Prostate gland (tissue), 2 donors: Measurements from ENCODE around the gene TERB1.

Experiments used
- POLR2A ChIP-seq: fragments of 450-650 bp; IDR thresholded peaks from one replicate; pipeline ENCODE4 v1.6.1; 2016; ENCODE audit warnings: antibody characterized with exemption, mild to moderate bottlenecking
- TF ChIP-seq, protein P1 (sequence below), 4 experiments: fragments of 200-600 bp in 2 of 4; fragments of 450-650 bp in 2 of 4; sonication (generic) in 2 of 4; IDR thresholded peaks; 1 replicate in 3 of 4; 2 replicates in 1 of 4; pipeline ENCODE4 v1.5.1; 2016 to 2019; ENCODE audit warnings: antibody characterized with exemption in 4 of 4, mild to moderate bottlenecking in 2 of 4, moderate library complexity in 2 of 4

DNA sequence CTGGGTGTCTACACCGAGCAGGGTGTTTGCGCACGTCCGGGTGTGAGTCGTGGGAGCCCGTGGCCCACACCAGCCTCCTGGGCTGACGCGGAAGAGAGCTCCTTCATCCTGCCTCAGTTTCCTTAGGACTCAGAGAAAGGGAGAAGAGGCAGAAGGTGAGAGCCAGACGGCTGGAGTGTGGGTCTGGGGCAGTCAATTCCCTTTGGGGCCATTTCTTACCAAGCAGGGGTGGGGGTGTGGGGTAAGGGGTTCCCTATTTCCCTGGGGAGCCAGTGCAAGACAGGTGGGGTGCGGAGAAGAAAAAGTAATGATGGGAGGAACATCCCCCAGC is 43.7 kb upstream of the TERB1 start:
- no peak for TF ChIP-seq POLR2A
- TF ChIP-seq, protein P1, sequence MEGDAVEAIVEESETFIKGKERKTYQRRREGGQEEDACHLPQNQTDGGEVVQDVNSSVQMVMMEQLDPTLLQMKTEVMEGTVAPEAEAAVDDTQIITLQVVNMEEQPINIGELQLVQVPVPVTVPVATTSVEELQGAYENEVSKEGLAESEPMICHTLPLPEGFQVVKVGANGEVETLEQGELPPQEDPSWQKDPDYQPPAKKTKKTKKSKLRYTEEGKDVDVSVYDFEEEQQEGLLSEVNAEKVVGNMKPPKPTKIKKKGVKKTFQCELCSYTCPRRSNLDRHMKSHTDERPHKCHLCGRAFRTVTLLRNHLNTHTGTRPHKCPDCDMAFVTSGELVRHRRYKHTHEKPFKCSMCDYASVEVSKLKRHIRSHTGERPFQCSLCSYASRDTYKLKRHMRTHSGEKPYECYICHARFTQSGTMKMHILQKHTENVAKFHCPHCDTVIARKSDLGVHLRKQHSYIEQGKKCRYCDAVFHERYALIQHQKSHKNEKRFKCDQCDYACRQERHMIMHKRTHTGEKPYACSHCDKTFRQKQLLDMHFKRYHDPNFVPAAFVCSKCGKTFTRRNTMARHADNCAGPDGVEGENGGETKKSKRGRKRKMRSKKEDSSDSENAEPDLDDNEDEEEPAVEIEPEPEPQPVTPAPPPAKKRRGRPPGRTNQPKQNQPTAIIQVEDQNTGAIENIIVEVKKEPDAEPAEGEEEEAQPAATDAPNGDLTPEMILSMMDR (IDR thresholded peaks at IDR 0.05), result no peak
